A673 (cell line): Measurements from ENCODE around the gene TOP2A. TPM values are rescaled to one million over a fixed set of nuclear protein-coding genes. Genes with fewer than 3 reads are reported as not detected.

Experiments
- BruUV-seq: library from RNA; stranded (reverse); fragments of 400-500 nt; replicated peaks from 2 replicates; lab custom pipeline; 2021; lab: Mats Ljungman, UMichigan
- CTCF ChIA-PET: fragments of 300-600 bp; sonication (Branson Sonifier 250); formaldehyde crosslinking; loops from one replicate; lab custom pipeline; 2022; ENCODE audit warnings: antibody characterized with exemption; lab: Charles Lee
- POLR2A ChIA-PET: fragments of 300-600 bp; sonication (Branson Sonifier 250); formaldehyde crosslinking; loops from one replicate; lab custom pipeline; 2022; ENCODE audit warnings: antibody characterized with exemption; ENCODE audit not compliant: low non-redundant PET; lab: Charles Lee
- DNase-seq: peaks from one replicate; pipeline ENCODE4 v3.0.0-alpha.2; 2015; ENCODE audit warnings: low spot score
- H3K27ac ChIP-seq: fragments of 200-600 bp; sonication (generic); 2 replicates; pipeline ENCODE4 v1.5.1; 2016; ENCODE audit warnings: mixed run types, low read depth, mild to moderate bottlenecking, mixed read lengths, antibody characterized with exemption, low read length; ENCODE audit not compliant: poor library complexity, severe bottlenecking
- H3K27me3 ChIP-seq: fragments of 200-600 bp; sonication (generic); replicated peaks from 2 replicates; pipeline ENCODE4 v1.6.1; 2017; ENCODE audit warnings: mixed run types, low read depth, mild to moderate bottlenecking, mixed read lengths, antibody characterized with exemption, low read length; ENCODE audit not compliant: insufficient read depth, poor library complexity
- H3K36me3 ChIP-seq: fragments of 200-600 bp; sonication (generic); 2 replicates; pipeline ENCODE4 v1.6.1; 2016; ENCODE audit warnings: mixed run types, mild to moderate bottlenecking, mixed read lengths, antibody characterized with exemption, low read length; ENCODE audit not compliant: insufficient read depth, poor library complexity, severe bottlenecking
- H3K4me1 ChIP-seq: fragments of 200-600 bp; sonication (generic); 2 replicates; pipeline ENCODE4 v1.6.1; 2017; ENCODE audit warnings: mixed run types, mild to moderate bottlenecking, mixed read lengths, antibody characterized with exemption, low read length; ENCODE audit not compliant: insufficient read depth, poor library complexity, severe bottlenecking
- H3K4me3 ChIP-seq: fragments of 200-600 bp; sonication (generic); 2 replicates; pipeline ENCODE4 v1.5.1; 2016; ENCODE audit warnings: low read depth, mixed run types, mild to moderate bottlenecking, mixed read lengths, low read length; ENCODE audit not compliant: poor library complexity, severe bottlenecking
- H3K9me3 ChIP-seq: fragments of 200-600 bp; sonication (generic); 2 replicates; pipeline ENCODE4 v1.6.1; 2016; ENCODE audit warnings: mixed run types, low read depth, mild to moderate bottlenecking, mixed read lengths, antibody characterized with exemption, low read length; ENCODE audit not compliant: poor library complexity, severe bottlenecking
- CTCF ChIP-seq: fragments of 300-800, 200-600 bp; sonication (generic); conservative IDR thresholded peaks from 2 replicates; pipeline ENCODE4 v1.5.1; 2017; ENCODE audit warnings: low read depth, mild to moderate bottlenecking, antibody characterized with exemption, low read length, moderate library complexity, mixed read lengths
- EZH2 ChIP-seq: fragments of 200-600 bp; sonication (generic); IDR thresholded peaks from 2 replicates; pipeline ENCODE4 v1.6.1; 2017; ENCODE audit warnings: borderline replicate concordance, low read depth, mild to moderate bottlenecking, mixed read lengths, antibody characterized with exemption, low read length; ENCODE audit not compliant: poor library complexity, severe bottlenecking
- intact Hi-C: fragments of 100-400 bp; cut with micrococcal nuclease; formaldehyde crosslinking; loops from one replicate; pipeline ENCODE4 v1.10.0; 2022; ENCODE audit not compliant: unreplicated experiment
- total RNA-seq: library from RNA; stranded (reverse); gene quantifications from 2 replicates; pipeline ENCODE4 v1.2.3, GENCODE V29; 2021

TOP2A gene
- total RNA-seq, 1 experiment from 2014 or later: 188 TPM

- no peak for DNase-seq
- CTCF ChIA-PET: no interaction called here
These were observed 2.0 kb upstream of the TOP2A start for GRCh38 chr17:40419559-40420331.

GRCh38 chr17:40418428-40418706 lies 671 bp upstream of the TOP2A start:
- Histone ChIP-seq H3K36me3 (peaks cover 32% of the 10 kb centered on the region), H3K9me3 (no peaks in the 10 kb centered on the region), H3K4me3 (peak overlapping the region; percentile 90), H3K4me1 (peaks cover 16% of the 10 kb centered on the region), H3K27ac (peak overlapping the region; percentile 65), H3K27me3 (no peaks in the 10 kb centered on the region)
- no peak for TF ChIP-seq EZH2
- TF ChIP-seq CTCF: no peak
- intact Hi-C loops: loop anchor here (10.0 kb wide), 1 partner anchor 114 kb away; the partner anchor contains the start of gene RARA
- BruUV-seq: no TSS peak
- CTCF ChIA-PET: interaction anchor here (2.0 kb wide), 1 partner anchor 115 kb away, joined by 10 read pairs; no protein-coding TSS in a partner anchor
- POLR2A ChIA-PET: interaction anchor here (0.6 kb wide), 1 partner anchor 741 kb away, joined by 5 read pairs; no protein-coding TSS in a partner anchor
- DNase-seq: no peak

More at GRCh38 chr17:40419559-40420331, 2.0 kb upstream of the TOP2A start:
- H3K4me1 ChIP-seq: peaks cover 16% of the 10 kb centered on the region
- intact Hi-C loops: loop anchor here (10.0 kb wide), 1 partner anchor 115 kb away; the partner anchor contains the start of gene RARA
- H3K27me3 ChIP-seq: no peaks in the 10 kb centered on the region
- no TSS peak for BruUV-seq
- no peak for TF ChIP-seq EZH2
- no peak for TF ChIP-seq CTCF
- no peaks in the 10 kb centered on the region for H3K9me3 ChIP-seq
- H3K4me3 ChIP-seq: no peak overlapping the region
- no peak overlapping the region for H3K27ac ChIP-seq
- H3K36me3 ChIP-seq: peaks cover 18% of the 10 kb centered on the region
- POLR2A ChIA-PET: no interaction called here

- ChIA-PET POLR2A (interaction anchor here (0.5 to 0.9 kb wide), 2 partner anchors 10 to 116 kb away, joined by 3 read pairs; no protein-coding TSS in a partner anchor), CTCF (interaction anchor here (2.0 kb wide), 1 partner anchor 116 kb away, joined by 10 read pairs; no protein-coding TSS in a partner anchor)
- TSS peak; percentile 56 for BruUV-seq
- H3K27me3 ChIP-seq: no peaks in the 10 kb centered on the region
- H3K4me3 ChIP-seq: peak overlapping the region; percentile 90
- DNase-seq: peak; percentile 34
- H3K27ac ChIP-seq: peak overlapping the region; percentile 86
- TF ChIP-seq EZH2 (no peak), CTCF (no peak)
- intact Hi-C loops: loop anchor here (10.0 kb wide), 1 partner anchor 112 kb away; the partner anchor contains the start of gene RARA
- peaks cover 16% of the 10 kb centered on the region for H3K4me1 ChIP-seq
- H3K36me3 ChIP-seq: peaks cover 41% of the 10 kb centered on the region
- no peaks in the 10 kb centered on the region for H3K9me3 ChIP-seq
These were observed 463 bp downstream of the TOP2A start for GRCh38 chr17:40417258-40417608.
